SK-N-MC (cell line): ENCODE data around the gene BIRC7.

Experiments used
- EZH2 ChIP-seq: fragments of 200-600 bp; sonication (generic); IDR thresholded peaks from one replicate; pipeline ENCODE4 v1.6.1; 2017; ENCODE audit warnings: antibody characterized with exemption
- POLR2AphosphoS5 ChIP-seq: IDR thresholded peaks from 2 replicates; pipeline ENCODE4 v1.6.1; 2012; ENCODE audit warnings: mild to moderate bottlenecking, low read depth, low read length, borderline replicate concordance

DNA sequence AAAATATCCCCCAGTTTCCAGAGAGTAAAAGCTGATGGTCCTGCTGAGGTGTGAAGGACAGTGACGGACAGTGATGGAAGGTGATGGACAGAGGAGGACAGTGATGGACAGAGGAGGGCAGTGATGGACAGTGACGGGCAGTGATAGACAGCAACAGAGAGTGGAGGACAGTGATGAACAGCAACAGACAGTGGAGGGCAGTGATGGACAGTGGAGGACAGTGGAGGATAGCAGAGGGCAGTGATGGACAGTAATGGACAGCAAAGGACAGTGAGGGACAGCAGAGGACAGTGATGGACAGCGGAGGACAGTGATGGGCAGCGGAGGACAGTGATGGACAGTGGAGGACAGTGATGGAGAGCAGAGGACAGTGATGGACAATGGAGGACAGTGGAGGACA is 21.2 kb downstream of the BIRC7 start:
- TF ChIP-seq EZH2 = no peak
- no peak for TF ChIP-seq POLR2AphosphoS5
